ENCODE data around the gene DCST2.

The DCST2 gene

GRCh38 chr1:154973344-154974101 lies 60.1 kb downstream of the DCST2 start:
- DNase-seq, result peak; percentile 88

GRCh38 chr1:154972517-154973343 lies 60.9 kb downstream of the DCST2 start:
- DNase-seq, result no peak

- no peak for DNase-seq
Measured at GRCh38 chr1:154972213-154972516, 61.4 kb downstream of the DCST2 start.

- no peak for DNase-seq
Measured at GRCh38 chr1:154971341-154971998, 62.1 kb downstream of the DCST2 start.

- peak; percentile 41 for DNase-seq
Measured at GRCh38 chr1:154970631-154971340, 62.8 kb downstream of the DCST2 start, which contains the start of gene SHC1. SHC1 (minus strand) TSS chr1:154970747; CDS start chr1:154970526, 221 bp downstream.

DNA sequence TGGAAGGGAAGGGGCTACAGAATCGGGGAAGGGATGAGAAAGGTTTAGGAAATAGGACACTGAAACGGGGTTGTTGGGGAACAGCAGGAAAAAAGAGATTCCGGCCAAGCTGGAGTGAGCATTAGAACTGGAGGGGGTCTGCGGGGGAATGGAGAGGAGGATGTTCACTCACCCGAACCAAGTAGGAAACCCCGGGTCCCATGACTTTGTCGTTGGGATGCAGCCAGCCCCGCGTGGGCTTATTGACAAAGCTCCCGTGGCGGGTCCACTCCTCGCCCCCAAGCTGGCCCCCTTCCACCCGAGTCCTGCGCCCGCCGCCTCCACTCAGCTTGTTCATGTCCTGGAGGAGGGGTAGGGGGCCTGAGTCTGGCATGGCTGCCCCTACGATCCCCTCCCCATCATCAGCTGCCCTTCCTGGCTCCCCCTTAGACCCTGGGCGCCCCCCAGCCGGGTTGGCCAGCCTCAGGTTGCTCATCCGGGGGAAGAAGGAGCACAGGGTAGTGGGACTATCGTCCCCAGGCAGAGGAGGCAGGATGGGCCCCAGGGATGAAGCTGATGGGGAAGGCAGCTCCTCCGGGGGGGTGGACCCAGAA lies 63.6 kb downstream of the DCST2 start:
- no peak for DNase-seq

DNA sequence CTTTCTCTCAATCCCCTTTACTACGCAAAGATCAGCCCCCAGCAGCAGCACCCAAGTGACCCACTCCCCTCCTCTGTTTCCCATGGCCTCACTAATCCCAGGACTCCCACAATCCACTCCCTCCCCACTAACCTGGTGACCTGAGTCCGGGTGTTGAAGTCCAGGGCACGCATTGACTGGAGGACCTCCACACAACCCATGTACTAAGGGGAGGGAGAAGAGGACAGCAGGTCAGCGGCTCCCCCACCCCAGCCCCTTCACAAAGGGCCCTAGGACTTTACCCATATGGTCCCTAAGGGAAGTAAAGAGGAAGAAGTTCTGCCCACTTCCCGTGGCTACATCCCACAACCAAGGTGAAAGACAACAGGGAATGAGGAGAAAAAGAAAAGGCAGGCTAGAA lies 64.3 kb downstream of the DCST2 start:
- no peak for DNase-seq

GRCh38 chr1:154968731-154969130 lies 64.8 kb downstream of the DCST2 start:
- DNase-seq, result no peak

Measured in NCI-H2029 (cell line).